Stomach (tissue), 9 donors: ENCODE measurements around the gene TMPRSS3. TPM values are rescaled to one million over a fixed set of nuclear protein-coding genes. Genes with fewer than 3 reads are reported as not detected.

Experiments
- DNase-seq, 2 donors: peaks; one replicate each; pipeline versions ENCODE4 v3.0.0 to v3.0.0-alpha.2; 2013 to 2019
- H3K27ac ChIP-seq, 5 donors: fragments of 200-600 bp in 4 of 5; sonication (generic) in 4 of 5; one replicate each; pipeline ENCODE4 v1.5.1; 2013 to 2019; ENCODE audit warnings: mild to moderate bottlenecking in 1 of 5, moderate library complexity in 1 of 5
- H3K27me3 ChIP-seq, 3 donors: fragments of 200-600 bp; sonication (generic); one replicate each; pipeline ENCODE4 v1.5.1; 2017 to 2019; ENCODE audit warnings: mixed run types in 1 of 3
- H3K36me3 ChIP-seq, 4 donors: fragments of 200-600 bp; sonication (generic); 1 replicate in 3 of 4; 2 replicates in 1 of 4; pipeline ENCODE4 v1.5.1; 2016 to 2019
- H3K4me1 ChIP-seq, 4 donors: fragments of 200-600 bp; sonication (generic); one replicate each; pipeline ENCODE4 v1.5.1; 2016 to 2019
- H3K4me3 ChIP-seq, 4 donors: fragments of 200-600 bp; sonication (generic) in 3 of 4; one replicate each; pipeline ENCODE4 v1.5.1; 2016 to 2019; ENCODE audit warnings: mild to moderate bottlenecking in 1 of 4
- H3K9me3 ChIP-seq, 4 donors: fragments of 200-600 bp; sonication (generic); one replicate each; pipeline ENCODE4 v1.5.1; 2016 to 2019
- EP300 ChIP-seq: sonication (generic); formaldehyde crosslinking; IDR thresholded peaks from one replicate; pipeline ENCODE4 v1.6.1; 2017; ENCODE audit warnings: antibody characterized with exemption
- POLR2A ChIP-seq, 4 donors: fragments of 450-650 bp; IDR thresholded peaks; one replicate each; pipeline ENCODE4 v1.6.1; 2016; ENCODE audit warnings: antibody characterized with exemption in 4 of 4, control low read depth in 2 of 4, mild to moderate bottlenecking in 1 of 4, moderate library complexity in 1 of 4
- POLR2AphosphoS5 ChIP-seq, 3 donors: sonication (generic); formaldehyde crosslinking; IDR thresholded peaks; one replicate each; pipeline ENCODE4 v1.6.1; 2016; ENCODE audit warnings: antibody characterized with exemption in 3 of 3
- WGBS, 5 donors: extraction: QIAGEN DNeasy Blood & Tissue Kit in 3 of 5; methylation state at CpG; one replicate each; pipeline versions ENCODE4 v1.1.5 to v1.1.7; 2013 to 2018; 5-methylcytosine and 5-hydroxymethylcytosine counted together
- intact Hi-C: fragments of 100-400 bp; cut with DNase I; formaldehyde crosslinking; loops from one replicate; pipeline ENCODE4 v1.15.1; 2023; ENCODE audit warnings: low total_unique reads
- polyA plus RNA-seq, 3 donors: library from polyadenylated mRNA; stranded (reverse); fragments of 200-250 nt; gene quantifications; one replicate each; pipeline ENCODE4 v1.2.3, GENCODE V29; 2013
- total RNA-seq, 5 donors: library from RNA; depleted of rRNA; stranded (reverse); fragments of >200 nt; gene quantifications; one replicate each; pipeline versions ENCODE4 v1.1.0 to v1.2.3, GENCODE V29; 2014 to 2016
- TF ChIP-seq, protein P1 (sequence below), 7 experiments: fragments of 450-650 bp in 4 of 7; fragments of 200-600 bp in 3 of 7; sonication (generic) in 3 of 7; IDR thresholded peaks; one replicate each; pipeline ENCODE4 v1.5.1; 2016 to 2019; ENCODE audit warnings: antibody characterized with exemption in 7 of 7, control low read depth in 2 of 7, mild to moderate bottlenecking in 1 of 7
- donor health status: healthy with polysubstance abuse.
- donor health status: Bipolar disorder and iron deficiency.
- donor health status: healthy.

The TMPRSS3 gene
- total and polyA plus RNA-seq, 8 donors, result 0.45 to 37.9 (median 3.9) TPM; not detected in 1

DNA sequence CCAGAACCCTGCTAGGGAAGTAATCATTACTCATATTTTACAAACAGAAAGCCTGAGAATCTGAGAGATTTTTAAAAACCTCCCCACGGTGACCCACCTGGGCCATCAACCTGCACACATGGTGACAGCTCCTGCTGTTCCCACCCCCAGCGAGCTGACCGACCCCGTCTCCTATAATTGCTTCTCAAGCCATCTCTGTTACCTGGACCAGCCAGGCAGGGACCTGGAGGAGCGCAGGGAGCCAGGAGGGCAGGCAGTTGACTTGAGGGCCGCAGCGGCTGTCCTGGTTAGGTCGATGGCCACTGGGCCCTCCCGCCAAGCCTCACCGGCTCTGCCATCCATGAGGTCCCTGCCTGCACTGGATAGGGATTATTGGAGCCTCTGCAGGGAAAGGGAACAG lies 52.8 kb downstream of the TMPRSS3 start:
- no peak for DNase-seq
- intact Hi-C loops, result loop anchor here (10.0 kb wide), 1 partner anchor 102 kb away; no protein-coding TSS in a partner anchor
- Histone ChIP-seq H3K27me3 (peaks cover 0 to 6% (median 0%) of the 10 kb centered on the region in 3 donors), H3K36me3 (no peaks in the 10 kb centered on the region), H3K4me1 (peaks cover 3 to 7% (median 5%) of the 10 kb centered on the region in 4 donors), H3K9me3 (no peaks in the 10 kb centered on the region), H3K27ac (no peak overlapping the region), H3K4me3 (no peak overlapping the region)
- no peak for TF ChIP-seq POLR2A (IDR thresholded peaks at IDR 0.05)
- TF ChIP-seq EP300, result no peak
- TF ChIP-seq, protein P1, sequence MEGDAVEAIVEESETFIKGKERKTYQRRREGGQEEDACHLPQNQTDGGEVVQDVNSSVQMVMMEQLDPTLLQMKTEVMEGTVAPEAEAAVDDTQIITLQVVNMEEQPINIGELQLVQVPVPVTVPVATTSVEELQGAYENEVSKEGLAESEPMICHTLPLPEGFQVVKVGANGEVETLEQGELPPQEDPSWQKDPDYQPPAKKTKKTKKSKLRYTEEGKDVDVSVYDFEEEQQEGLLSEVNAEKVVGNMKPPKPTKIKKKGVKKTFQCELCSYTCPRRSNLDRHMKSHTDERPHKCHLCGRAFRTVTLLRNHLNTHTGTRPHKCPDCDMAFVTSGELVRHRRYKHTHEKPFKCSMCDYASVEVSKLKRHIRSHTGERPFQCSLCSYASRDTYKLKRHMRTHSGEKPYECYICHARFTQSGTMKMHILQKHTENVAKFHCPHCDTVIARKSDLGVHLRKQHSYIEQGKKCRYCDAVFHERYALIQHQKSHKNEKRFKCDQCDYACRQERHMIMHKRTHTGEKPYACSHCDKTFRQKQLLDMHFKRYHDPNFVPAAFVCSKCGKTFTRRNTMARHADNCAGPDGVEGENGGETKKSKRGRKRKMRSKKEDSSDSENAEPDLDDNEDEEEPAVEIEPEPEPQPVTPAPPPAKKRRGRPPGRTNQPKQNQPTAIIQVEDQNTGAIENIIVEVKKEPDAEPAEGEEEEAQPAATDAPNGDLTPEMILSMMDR (IDR thresholded peaks at IDR 0.05), result no peak
- no peak for TF ChIP-seq POLR2AphosphoS5 (IDR thresholded peaks at IDR 0.05)
- WGBS, 5 donors, result 77 to 92% (median 83%) methylated on average over 10 of the region's 10 CpGs

DNA sequence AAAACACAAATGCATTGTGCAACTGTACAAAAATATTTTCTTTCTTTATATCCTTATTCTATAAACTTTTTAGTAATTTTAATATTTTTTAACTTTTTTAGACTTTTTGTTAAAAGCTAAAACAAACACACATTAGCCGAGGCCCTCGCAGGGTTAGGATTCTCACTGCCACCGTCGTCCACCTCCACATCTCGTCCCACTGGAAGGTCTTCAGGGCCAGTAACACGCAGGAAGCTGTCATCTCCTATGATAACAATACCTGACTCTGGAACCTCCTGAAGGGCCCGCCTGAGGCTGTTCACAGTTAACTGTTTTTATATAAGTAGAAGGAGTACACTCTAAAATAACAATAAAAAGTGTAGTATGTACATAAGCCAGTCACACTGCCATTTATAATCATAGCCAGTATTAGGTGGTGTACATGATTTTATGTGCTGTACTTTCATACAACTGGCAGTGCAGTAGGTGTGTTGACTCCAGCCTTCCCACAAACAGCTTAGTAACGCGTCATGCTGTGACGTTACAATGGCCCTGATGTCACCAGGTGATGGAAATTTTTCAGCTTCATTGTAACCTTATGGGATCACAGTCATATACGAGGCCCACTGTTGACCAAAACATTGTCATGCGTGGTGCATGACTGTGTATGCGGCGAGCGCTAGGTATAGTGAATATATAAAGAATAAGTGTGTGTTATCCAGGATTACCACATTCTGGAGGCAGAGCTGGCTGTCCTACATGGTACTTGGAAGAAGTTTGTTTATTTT lies 53.9 kb downstream of the TMPRSS3 start:
- intact Hi-C loops, result loop anchor here (10.0 kb wide), 1 partner anchor 103 kb away; no protein-coding TSS in a partner anchor
- Histone ChIP-seq H3K36me3 (no peaks in the 10 kb centered on the region), H3K9me3 (no peaks in the 10 kb centered on the region), H3K27me3 (no peaks in the 10 kb centered on the region), H3K4me3 (no peak overlapping the region), H3K27ac (no peak overlapping the region), H3K4me1 (peaks cover 4 to 14% (median 13%) of the 10 kb centered on the region in 4 donors)
- 92 to 96% (median 94%) methylated on average over 15 of the region's 15 CpGs for WGBS, 5 donors
- TF ChIP-seq POLR2A (IDR thresholded peaks at IDR 0.05) (no peak), POLR2AphosphoS5 (IDR thresholded peaks at IDR 0.05) (no peak), EP300 (no peak)
- TF ChIP-seq, protein P1 (IDR thresholded peaks at IDR 0.05), result no peak
- no peak for DNase-seq

- intact Hi-C loops, result loop anchor here (10.0 kb wide), 1 partner anchor 104 kb away; no protein-coding TSS in a partner anchor
- DNase-seq, result no peak
- no peaks in the 10 kb centered on the region for H3K9me3 ChIP-seq
- peaks cover 4 to 18% (median 14%) of the 10 kb centered on the region in 4 donors for H3K4me1 ChIP-seq
- H3K4me3 ChIP-seq, result no peak overlapping the region
- no peaks in the 10 kb centered on the region for H3K36me3 ChIP-seq
- WGBS, 5 donors, result 81 to 89% (median 84%) methylated on average over 24 of the region's 24 CpGs
- TF ChIP-seq EP300 (no peak), POLR2A (IDR thresholded peaks at IDR 0.05) (no peak), POLR2AphosphoS5 (IDR thresholded peaks at IDR 0.05) (no peak)
- TF ChIP-seq, protein P1 (IDR thresholded peaks at IDR 0.05), result no peak
- H3K27ac ChIP-seq, result no peak overlapping the region
- H3K27me3 ChIP-seq, result peaks cover 0 to 6% (median 0%) of the 10 kb centered on the region in 3 donors
Observed at GRCh38 chr21:42340187-42341050, 55.4 kb downstream of the TMPRSS3 start.
